IPS-20b (cell line): ENCODE measurements around the gene GAS7.

Source experiments
- H3K27ac ChIP-seq: one replicate; pipeline ENCODE4 v1.5.1; 2013; ENCODE audit warnings: low read length
- H3K27me3 ChIP-seq: 2 replicates; pipeline ENCODE4 v1.6.1; 2013; ENCODE audit warnings: mild to moderate bottlenecking, low read length, inconsistent platforms; ENCODE audit not compliant: insufficient read depth
- H3K36me3 ChIP-seq: 2 replicates; pipeline ENCODE4 v1.6.1; 2013; ENCODE audit warnings: low read depth, mild to moderate bottlenecking, inconsistent platforms, low read length, moderate library complexity; ENCODE audit not compliant: insufficient read depth
- H3K4me1 ChIP-seq: 2 replicates; pipeline ENCODE4 v1.6.1; 2013; ENCODE audit warnings: mild to moderate bottlenecking, control low read depth, inconsistent platforms, low read length, moderate library complexity; ENCODE audit not compliant: insufficient read depth
- H3K4me3 ChIP-seq: 2 replicates; pipeline ENCODE4 v1.5.1; 2013; ENCODE audit warnings: mild to moderate bottlenecking, low read length, inconsistent platforms
- H3K9ac ChIP-seq: 2 replicates; pipeline ENCODE4 v1.6.1; 2013; ENCODE audit warnings: low read depth, mild to moderate bottlenecking, inconsistent platforms, low read length, moderate library complexity
- H3K9me3 ChIP-seq: 2 replicates; pipeline ENCODE4 v1.6.1; 2013; ENCODE audit warnings: mild to moderate bottlenecking, low read depth, low read length, inconsistent platforms; ENCODE audit not compliant: insufficient read depth

Gene GAS7

GRCh38 chr17:10048629-10049350 is 149.6 kb downstream of the GAS7 start:
- Histone ChIP-seq H3K4me3 (no peak overlapping the region), H3K4me1 (0 out of 2 replicates have a peak, but pooled peaks cover 5% of the 10 kb centered on the region), H3K36me3 (no peaks in the 10 kb centered on the region), H3K9ac (no peak overlapping the region), H3K27me3 (no peaks in the 10 kb centered on the region), H3K27ac (no peak overlapping the region), H3K9me3 (no peaks in the 10 kb centered on the region)

- H3K27me3 ChIP-seq: no peaks in the 10 kb centered on the region
- H3K4me1 ChIP-seq: 0 out of 2 replicates have a peak, but pooled peaks cover 5% of the 10 kb centered on the region
- H3K9me3 ChIP-seq: no peaks in the 10 kb centered on the region
- no peak overlapping the region for H3K9ac ChIP-seq
- no peak overlapping the region for H3K27ac ChIP-seq
- no peaks in the 10 kb centered on the region for H3K36me3 ChIP-seq
- H3K4me3 ChIP-seq: no peak overlapping the region
These were observed 151.3 kb downstream of the GAS7 start for GRCh38 chr17:10046786-10047785.

GRCh38 chr17:10045871-10046658 is 152.3 kb downstream of the GAS7 start:
- no peak overlapping the region for H3K4me3 ChIP-seq
- H3K9ac ChIP-seq: no peak overlapping the region
- H3K4me1 ChIP-seq: 0 out of 2 replicates have a peak, but pooled peaks cover 5% of the 10 kb centered on the region
- H3K9me3 ChIP-seq: no peaks in the 10 kb centered on the region
- H3K27ac ChIP-seq: no peak overlapping the region
- H3K36me3 ChIP-seq: no peaks in the 10 kb centered on the region
- no peaks in the 10 kb centered on the region for H3K27me3 ChIP-seq

- no peak overlapping the region for H3K9ac ChIP-seq
- no peaks in the 10 kb centered on the region for H3K36me3 ChIP-seq
- H3K27ac ChIP-seq: no peak overlapping the region
- no peaks in the 10 kb centered on the region for H3K27me3 ChIP-seq
- no peak overlapping the region for H3K4me3 ChIP-seq
- H3K4me1 ChIP-seq: 0 out of 2 replicates have a peak, but pooled peaks cover 5% of the 10 kb centered on the region
- H3K9me3 ChIP-seq: no peaks in the 10 kb centered on the region
These were observed 155.7 kb downstream of the GAS7 start for GRCh38 chr17:10042589-10043244.

GRCh38 chr17:10041916-10042588 is 156.4 kb downstream of the GAS7 start:
- H3K9me3 ChIP-seq: no peaks in the 10 kb centered on the region
- H3K27me3 ChIP-seq: no peaks in the 10 kb centered on the region
- no peaks in the 10 kb centered on the region for H3K4me1 ChIP-seq
- no peak overlapping the region for H3K9ac ChIP-seq
- H3K27ac ChIP-seq: no peak overlapping the region
- no peaks in the 10 kb centered on the region for H3K36me3 ChIP-seq
- H3K4me3 ChIP-seq: no peak overlapping the region

- H3K4me1 ChIP-seq: no peaks in the 10 kb centered on the region
- H3K27me3 ChIP-seq: no peaks in the 10 kb centered on the region
- no peak overlapping the region for H3K9ac ChIP-seq
- H3K36me3 ChIP-seq: no peaks in the 10 kb centered on the region
- no peaks in the 10 kb centered on the region for H3K9me3 ChIP-seq
- no peak overlapping the region for H3K27ac ChIP-seq
- no peak overlapping the region for H3K4me3 ChIP-seq
These were observed 157.2 kb downstream of the GAS7 start for GRCh38 chr17:10041287-10041612.

GRCh38 chr17:10036511-10037061 is 161.8 kb downstream of the GAS7 start:
- no peak overlapping the region for H3K9ac ChIP-seq
- H3K27me3 ChIP-seq: no peaks in the 10 kb centered on the region
- H3K4me1 ChIP-seq: peaks cover 11% of the 10 kb centered on the region; the same call in 1 of the 2 replicates
- no peaks in the 10 kb centered on the region for H3K36me3 ChIP-seq
- no peak overlapping the region for H3K27ac ChIP-seq
- H3K4me3 ChIP-seq: no peak overlapping the region
- no peaks in the 10 kb centered on the region for H3K9me3 ChIP-seq

GRCh38 chr17:10035885-10036284 is 162.5 kb downstream of the GAS7 start:
- H3K4me1 ChIP-seq: peaks cover 11% of the 10 kb centered on the region; the same call in 1 of the 2 replicates
- H3K9me3 ChIP-seq: no peaks in the 10 kb centered on the region
- H3K27me3 ChIP-seq: no peaks in the 10 kb centered on the region
- H3K27ac ChIP-seq: no peak overlapping the region
- no peak overlapping the region for H3K9ac ChIP-seq
- H3K36me3 ChIP-seq: no peaks in the 10 kb centered on the region
- no peak overlapping the region for H3K4me3 ChIP-seq

GRCh38 chr17:10034719-10035475 is 163.5 kb downstream of the GAS7 start:
- no peak overlapping the region for H3K4me3 ChIP-seq
- H3K27ac ChIP-seq: no peak overlapping the region
- no peak overlapping the region for H3K9ac ChIP-seq
- no peaks in the 10 kb centered on the region for H3K27me3 ChIP-seq
- no peaks in the 10 kb centered on the region for H3K9me3 ChIP-seq
- H3K4me1 ChIP-seq: peaks cover 11% of the 10 kb centered on the region; the same call in 1 of the 2 replicates
- H3K36me3 ChIP-seq: no peaks in the 10 kb centered on the region

- Histone ChIP-seq H3K4me1 (peaks cover 11% of the 10 kb centered on the region; the same call in 1 of the 2 replicates), H3K36me3 (no peaks in the 10 kb centered on the region), H3K27me3 (no peaks in the 10 kb centered on the region), H3K9ac (no peak overlapping the region), H3K4me3 (no peak overlapping the region), H3K27ac (no peak overlapping the region), H3K9me3 (no peaks in the 10 kb centered on the region)
These were observed 164.4 kb downstream of the GAS7 start for GRCh38 chr17:10033959-10034358.
